Tibial nerve (tissue), 4 donors: ENCODE measurements around the gene TMEM266.

Source experiments
- CTCF ChIP-seq, 5 experiments: fragments of 200-600 bp in 3 of 5; fragments of 450-650 bp in 2 of 5; sonication (generic) in 3 of 5; IDR thresholded peaks; one replicate each; pipeline ENCODE4 v1.5.1; 2016 to 2019; ENCODE audit warnings: antibody characterized with exemption in 5 of 5, mild to moderate bottlenecking in 3 of 5, moderate library complexity in 2 of 5
- EP300 ChIP-seq, 2 donors: sonication (generic); formaldehyde crosslinking; IDR thresholded peaks; one replicate each; pipeline ENCODE4 v1.6.1; 2017; ENCODE audit warnings: antibody characterized with exemption in 2 of 2, mild to moderate bottlenecking in 1 of 2
- POLR2A ChIP-seq, 2 donors: fragments of 450-650 bp; IDR thresholded peaks; one replicate each; pipeline ENCODE4 v1.6.1; 2017; ENCODE audit warnings: antibody characterized with exemption in 2 of 2, mild to moderate bottlenecking in 2 of 2, moderate library complexity in 2 of 2

GRCh38 chr15:76200641-76201105 is 140.9 kb downstream of the TMEM266 start:
- TF ChIP-seq POLR2A (IDR thresholded peaks at IDR 0.05) (no peak), CTCF (IDR thresholded peaks at IDR 0.05) (no peak), EP300 (IDR thresholded peaks at IDR 0.05) (no peak)
